ENCODE results near the gene WDR76. TPM values are rescaled to one million over a fixed set of nuclear protein-coding genes. Genes with fewer than 3 reads are reported as not detected.

Gene WDR76
- total RNA-seq, 2 donors from 2014 or later: 1.7 to 3.7 TPM

DNA sequence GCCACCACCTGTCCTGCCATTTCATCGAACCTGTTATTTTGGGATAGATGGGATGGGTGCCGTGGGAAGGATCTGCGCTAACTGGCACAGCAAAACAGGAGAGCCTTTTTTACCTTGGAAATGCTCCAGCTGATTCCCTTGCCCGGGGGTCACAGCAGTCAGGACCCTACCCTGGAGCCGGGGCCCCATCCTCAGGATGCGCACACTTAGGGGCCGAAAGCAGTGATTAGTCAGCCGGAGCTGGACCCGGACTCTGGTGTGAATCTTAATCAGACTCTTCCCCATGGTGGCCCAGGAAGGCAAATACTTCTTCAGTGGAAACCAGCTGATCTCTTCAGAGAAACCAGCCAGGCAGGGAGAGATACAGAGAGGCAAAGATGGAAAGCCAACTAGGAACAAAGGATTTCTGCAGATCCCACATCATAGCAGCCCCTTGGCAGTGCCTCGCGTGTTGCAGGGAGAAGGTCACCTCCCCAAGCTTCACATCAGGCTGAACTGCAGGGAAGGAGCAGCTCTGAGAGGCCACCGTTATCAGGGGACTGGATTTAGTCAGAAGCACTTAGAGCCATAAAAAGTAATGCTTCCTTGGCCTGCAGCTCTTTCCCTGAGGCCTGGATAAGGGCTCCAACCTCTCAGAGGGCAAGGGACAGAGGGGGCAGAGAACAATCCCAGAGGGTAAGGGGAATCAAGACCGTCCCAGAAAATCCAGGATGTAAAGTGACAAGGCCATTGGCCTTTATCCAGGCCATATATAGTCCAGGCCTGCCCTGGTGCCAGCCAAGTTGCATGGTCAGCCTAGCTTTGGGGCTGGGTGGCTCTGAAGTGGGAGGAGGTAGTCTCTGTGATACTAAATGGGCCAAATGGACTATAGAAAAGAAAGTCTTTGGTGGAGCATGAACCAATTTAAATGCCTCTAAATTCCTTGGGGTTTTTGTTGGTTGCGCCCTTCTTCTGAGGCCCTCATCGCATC is 52.9 kb downstream of the WDR76 start:
- Histone ChIP-seq H3K4me1 (peaks cover 0 to 18% of the 10 kb centered on the region in 2 donors), H3K9me3 (no peaks in the 10 kb centered on the region), H3K27me3 (no peaks in the 10 kb centered on the region), H3K36me3 (no peaks in the 10 kb centered on the region), H3K4me3 (peak overlapping the region; percentile 42 to 50), H3K27ac (peak overlapping the region; percentile 62 to 86)
- DNase-seq (ENCODE audit: low spot score): no peak
- TF ChIP-seq, protein P1, sequence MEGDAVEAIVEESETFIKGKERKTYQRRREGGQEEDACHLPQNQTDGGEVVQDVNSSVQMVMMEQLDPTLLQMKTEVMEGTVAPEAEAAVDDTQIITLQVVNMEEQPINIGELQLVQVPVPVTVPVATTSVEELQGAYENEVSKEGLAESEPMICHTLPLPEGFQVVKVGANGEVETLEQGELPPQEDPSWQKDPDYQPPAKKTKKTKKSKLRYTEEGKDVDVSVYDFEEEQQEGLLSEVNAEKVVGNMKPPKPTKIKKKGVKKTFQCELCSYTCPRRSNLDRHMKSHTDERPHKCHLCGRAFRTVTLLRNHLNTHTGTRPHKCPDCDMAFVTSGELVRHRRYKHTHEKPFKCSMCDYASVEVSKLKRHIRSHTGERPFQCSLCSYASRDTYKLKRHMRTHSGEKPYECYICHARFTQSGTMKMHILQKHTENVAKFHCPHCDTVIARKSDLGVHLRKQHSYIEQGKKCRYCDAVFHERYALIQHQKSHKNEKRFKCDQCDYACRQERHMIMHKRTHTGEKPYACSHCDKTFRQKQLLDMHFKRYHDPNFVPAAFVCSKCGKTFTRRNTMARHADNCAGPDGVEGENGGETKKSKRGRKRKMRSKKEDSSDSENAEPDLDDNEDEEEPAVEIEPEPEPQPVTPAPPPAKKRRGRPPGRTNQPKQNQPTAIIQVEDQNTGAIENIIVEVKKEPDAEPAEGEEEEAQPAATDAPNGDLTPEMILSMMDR (IDR thresholded peaks at IDR 0.05): no peak

DNA sequence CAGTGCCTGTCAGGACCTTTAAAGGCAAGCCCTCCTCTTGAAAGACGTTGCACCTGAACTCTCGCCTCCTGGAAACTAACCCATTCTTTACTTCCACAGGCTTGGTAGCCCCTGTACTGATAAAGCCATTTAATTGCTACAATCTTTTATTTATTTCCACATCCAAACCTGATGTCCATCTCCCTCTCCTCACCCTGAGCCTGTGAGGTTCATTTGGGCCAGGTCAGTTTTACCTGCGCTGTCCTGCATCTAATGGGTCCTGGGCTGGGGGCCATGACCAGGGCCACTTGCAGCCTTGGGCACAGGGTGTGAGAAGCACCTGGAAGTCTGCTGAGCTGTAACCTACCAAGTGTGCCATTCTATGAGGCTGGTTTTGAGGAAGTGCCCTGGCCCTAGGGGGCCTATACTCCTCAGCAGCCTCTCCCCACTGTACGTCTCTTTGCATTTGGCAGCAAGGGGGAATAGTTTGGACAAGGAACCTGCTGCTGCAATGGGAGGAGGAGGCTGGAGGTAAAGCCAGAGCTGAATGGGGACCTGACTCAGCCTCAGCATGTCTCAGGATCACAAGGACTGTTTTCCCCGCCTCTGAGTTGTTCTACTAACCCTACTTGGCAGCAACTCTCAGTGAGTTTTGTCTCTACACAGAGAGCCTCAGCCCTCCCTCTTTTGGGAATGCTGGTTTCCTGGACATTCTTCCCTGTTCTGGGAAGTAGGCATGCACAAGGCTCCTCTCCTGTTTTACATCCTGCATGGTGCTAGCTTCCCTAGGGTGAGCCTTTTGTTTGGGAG is 53.8 kb downstream of the WDR76 start:
- no peaks in the 10 kb centered on the region for H3K9me3 ChIP-seq
- H3K4me1 ChIP-seq: peaks cover 0 to 18% of the 10 kb centered on the region in 2 donors
- TF ChIP-seq, protein P1 (IDR thresholded peaks at IDR 0.05): no peak
- DNase-seq (ENCODE audit: low spot score): no peak
- no peak overlapping the region for H3K4me3 ChIP-seq
- no peaks in the 10 kb centered on the region for H3K36me3 ChIP-seq
- peak overlapping the region; percentile 62 to 86 for H3K27ac ChIP-seq
- no peaks in the 10 kb centered on the region for H3K27me3 ChIP-seq

DNA sequence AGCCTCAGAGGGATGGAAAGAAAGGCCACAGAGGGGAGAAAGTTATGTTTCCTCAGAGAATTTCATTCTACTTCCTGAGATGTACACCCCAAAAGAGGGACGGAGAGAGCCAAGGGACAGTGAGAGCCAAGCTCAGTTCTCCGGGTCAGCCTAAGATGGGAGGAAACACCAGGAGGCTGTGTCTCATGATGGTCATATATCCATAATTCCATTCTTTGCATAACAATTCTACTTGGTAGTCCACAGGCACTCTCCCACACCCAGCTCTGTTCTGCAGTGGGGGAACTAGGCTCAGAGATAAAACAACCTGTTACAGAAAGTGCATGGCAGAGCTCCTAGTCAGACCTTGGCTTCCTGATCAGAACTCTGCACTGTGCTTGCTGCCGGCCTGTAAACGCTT is 54.4 kb downstream of the WDR76 start:
- no peaks in the 10 kb centered on the region for H3K9me3 ChIP-seq
- no peak overlapping the region for H3K4me3 ChIP-seq
- DNase-seq (ENCODE audit: low spot score): no peak
- H3K4me1 ChIP-seq: peaks cover 0 to 18% of the 10 kb centered on the region in 2 donors
- TF ChIP-seq, protein P1 (IDR thresholded peaks at IDR 0.05): no peak
- H3K27me3 ChIP-seq: no peaks in the 10 kb centered on the region
- H3K36me3 ChIP-seq: no peaks in the 10 kb centered on the region
- peak overlapping the region; percentile 62 to 86 for H3K27ac ChIP-seq

DNA sequence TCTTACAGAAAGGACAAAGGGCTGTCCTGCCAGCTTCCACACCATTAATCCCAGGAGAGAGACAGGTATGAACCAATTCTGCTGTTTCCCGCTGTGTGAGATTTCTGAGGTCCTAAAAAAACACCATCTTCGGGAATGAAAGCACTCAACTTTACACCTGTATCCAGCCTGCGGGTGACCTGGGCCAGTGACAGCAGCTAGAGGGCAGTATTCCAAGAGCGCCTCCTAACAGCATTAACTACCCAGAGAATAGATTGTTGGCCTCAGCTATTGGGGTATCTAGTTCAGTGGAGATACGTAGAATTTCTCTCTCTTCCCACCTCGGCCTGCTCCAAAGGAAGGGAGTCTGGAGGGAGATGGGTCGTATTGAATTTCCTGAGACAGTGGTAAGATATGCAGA is 55.1 kb downstream of the WDR76 start:
- TF ChIP-seq, protein P1 (IDR thresholded peaks at IDR 0.05): peak in 1 of 2 donors; percentile 55
- no peaks in the 10 kb centered on the region for H3K36me3 ChIP-seq
- DNase-seq (ENCODE audit: low spot score): no peak
- H3K9me3 ChIP-seq: no peaks in the 10 kb centered on the region
- no peaks in the 10 kb centered on the region for H3K27me3 ChIP-seq
- H3K4me1 ChIP-seq: peaks cover 0 to 21% of the 10 kb centered on the region in 2 donors
- no peak overlapping the region for H3K4me3 ChIP-seq
- H3K27ac ChIP-seq: peak overlapping the region; percentile 62 to 86

DNA sequence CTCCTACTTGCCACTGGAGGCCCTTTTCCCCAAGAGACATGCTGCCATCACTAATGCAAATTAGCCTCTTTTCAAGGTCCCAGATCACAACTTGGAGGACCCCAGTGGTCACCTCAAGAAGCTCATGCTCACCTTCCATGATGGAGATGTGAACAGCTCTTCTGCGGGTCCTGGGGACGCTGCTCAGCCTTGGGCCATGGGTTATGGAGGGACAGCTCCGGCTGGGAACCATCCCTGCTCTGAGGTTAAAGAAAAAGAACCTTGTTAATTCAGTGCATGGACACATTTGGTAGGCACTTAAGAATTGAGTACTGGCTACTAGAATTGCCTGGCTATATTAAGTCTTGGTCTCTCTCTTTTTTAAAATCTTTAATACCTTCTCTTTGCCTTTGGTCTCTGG is 56.8 kb downstream of the WDR76 start:
- Histone ChIP-seq H3K4me3 (no peak overlapping the region), H3K27me3 (no peaks in the 10 kb centered on the region), H3K9me3 (no peaks in the 10 kb centered on the region), H3K27ac (no peak overlapping the region), H3K36me3 (no peaks in the 10 kb centered on the region), H3K4me1 (peaks cover 0 to 21% of the 10 kb centered on the region in 2 donors)
- TF ChIP-seq, protein P1 (IDR thresholded peaks at IDR 0.05): no peak
- DNase-seq (ENCODE audit: low spot score): no peak
